Measurements from ENCODE around the gene ATP2B3. TPM values are rescaled to one million over a fixed set of nuclear protein-coding genes. Genes with fewer than 3 reads are reported as not detected.

ATP2B3 gene
- total RNA-seq, 2 donors from 2014 or later: not detected

DNA sequence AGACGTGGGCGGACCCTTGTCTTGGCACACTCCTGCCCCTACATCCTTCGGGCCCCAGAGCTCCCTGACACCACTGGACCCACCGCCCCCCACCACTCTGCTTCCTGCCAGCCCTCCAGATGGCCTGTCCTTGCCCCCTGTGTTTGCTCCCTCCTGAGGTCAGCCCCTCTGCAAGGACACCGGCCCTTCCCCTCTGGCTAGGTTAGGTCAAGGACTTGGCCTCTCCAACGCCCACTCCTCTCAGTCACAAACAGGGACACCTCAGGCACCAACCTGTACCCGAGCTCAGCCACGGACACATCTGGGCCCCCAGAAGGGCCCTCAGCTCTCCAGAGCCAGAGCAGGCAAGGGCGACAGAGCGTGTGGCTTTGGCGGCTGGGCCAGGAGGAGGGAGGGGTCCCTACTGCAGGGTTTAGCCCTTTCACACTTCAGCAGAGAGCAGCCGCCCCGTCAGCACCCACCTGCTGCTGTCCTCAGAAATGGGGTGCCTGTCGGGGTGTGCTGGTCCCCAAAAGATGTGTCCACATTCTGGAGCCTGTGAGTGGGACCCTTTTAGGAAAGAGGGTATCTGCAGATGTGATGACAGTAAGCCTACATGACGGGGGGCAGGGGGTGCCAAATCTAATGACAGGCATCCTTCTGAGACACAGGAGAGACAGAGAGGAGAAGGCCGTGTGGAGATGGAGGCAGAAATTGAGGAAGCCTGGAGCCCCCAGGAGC lies 106.0 kb downstream of the ATP2B3 start:
- H3K4me1 Mint-ChIP-seq: no peaks in the 10 kb centered on the region
- peaks cover 5% of the 10 kb centered on the region for H3K27me3 Mint-ChIP-seq
- ATAC-seq (no peak), DNase-seq (no peak)
- H3K27ac Mint-ChIP-seq: peak overlapping the region; percentile 74
- H3K4me3 Mint-ChIP-seq: no peak overlapping the region
- no peaks in the 10 kb centered on the region for H3K9me3 ChIP-seq (ENCODE audit: control insufficient read depth, low read length, poor library complexity, severe bottlenecking)
- no peaks in the 10 kb centered on the region for H3K36me3 Mint-ChIP-seq (ENCODE audit: low read depth)

DNA sequence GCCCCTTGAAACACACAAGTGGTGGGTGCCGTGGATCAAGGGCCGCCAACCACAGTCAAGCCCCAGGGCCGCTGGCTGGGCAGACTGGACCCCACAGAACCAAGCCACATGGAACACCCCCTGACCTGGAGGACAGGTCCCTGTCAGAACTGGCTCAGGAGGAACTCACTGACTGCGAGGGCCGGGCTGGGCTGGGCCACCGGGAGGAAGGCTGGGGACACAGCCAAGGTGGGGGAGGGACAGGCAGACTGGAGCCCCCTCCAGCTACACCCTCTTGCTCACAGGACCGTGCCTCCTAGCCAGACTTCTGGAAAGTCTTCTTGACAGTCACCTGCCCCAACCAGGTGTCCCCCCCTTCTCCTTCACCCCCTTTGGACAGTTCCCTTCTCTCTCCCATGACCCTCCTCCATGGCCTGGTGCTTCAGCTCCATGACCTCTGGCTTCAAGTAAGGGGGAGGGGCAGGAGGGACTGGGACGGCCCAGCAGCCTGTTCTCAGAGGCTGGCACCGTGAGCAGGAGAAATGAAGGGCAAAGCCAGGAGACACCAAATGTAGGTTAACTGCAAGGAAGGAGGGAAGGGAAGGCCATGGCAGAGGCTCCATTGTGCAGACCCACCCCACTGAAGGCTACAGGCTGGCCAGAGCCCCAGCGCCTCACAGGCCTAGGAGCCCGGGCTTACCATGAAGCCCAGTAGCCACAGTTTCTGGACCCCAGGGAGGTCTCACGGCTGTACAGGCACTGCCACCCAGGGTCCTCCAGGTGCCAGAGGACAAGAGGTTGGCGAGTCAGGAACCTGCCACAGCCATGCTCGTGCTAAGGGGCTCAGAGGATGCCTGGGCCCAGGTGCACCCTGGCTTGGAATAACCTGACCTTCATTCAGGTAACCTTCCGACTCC lies 107.0 kb downstream of the ATP2B3 start:
- Mint-ChIP-seq H3K27me3 (peaks cover 5% of the 10 kb centered on the region), H3K4me3 (no peak overlapping the region), H3K36me3 (ENCODE audit: low read depth) (no peaks in the 10 kb centered on the region), H3K27ac (no peak overlapping the region), H3K4me1 (no peaks in the 10 kb centered on the region)
- ATAC-seq (no peak), DNase-seq (no peak)
- no peaks in the 10 kb centered on the region for H3K9me3 ChIP-seq (ENCODE audit: control insufficient read depth, low read length, poor library complexity, severe bottlenecking)

DNA sequence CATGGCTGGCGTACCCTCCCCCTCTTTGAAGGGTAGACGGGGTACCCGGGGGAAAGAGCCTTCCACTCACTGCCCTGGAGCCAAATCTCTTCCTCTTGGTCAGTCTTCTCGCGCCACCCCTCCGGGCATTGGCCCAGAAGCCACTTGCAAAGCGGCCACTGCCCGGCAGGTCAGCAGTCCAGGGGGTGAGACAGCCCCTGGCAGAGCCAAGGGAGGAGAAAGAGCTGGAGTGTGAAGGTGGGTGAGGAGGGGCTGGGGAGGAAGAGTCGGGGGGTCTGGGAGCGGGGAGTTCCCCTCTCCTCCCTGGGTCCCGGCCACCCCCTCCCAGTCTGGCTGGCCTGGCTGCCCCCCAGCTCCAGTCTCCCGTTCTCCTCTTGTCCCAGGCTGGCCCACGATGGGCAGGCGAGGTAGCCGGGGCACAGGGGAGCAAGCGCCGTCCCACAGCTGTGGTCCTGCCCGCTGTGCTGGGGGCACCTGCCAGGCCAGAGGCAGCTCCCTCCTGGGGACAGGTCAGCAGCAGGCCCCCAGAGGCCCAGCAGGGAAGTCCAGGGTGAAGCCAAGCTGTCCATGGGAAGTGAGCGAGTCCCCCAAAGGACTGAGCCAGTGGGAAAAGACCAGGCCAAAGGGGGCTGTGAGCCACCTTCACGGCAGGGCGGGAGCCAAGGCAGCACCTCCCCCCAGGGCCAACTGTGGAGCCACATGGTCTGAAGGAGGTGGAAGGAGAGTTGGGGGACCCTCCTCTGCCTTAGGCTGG lies 108.0 kb downstream of the ATP2B3 start:
- Mint-ChIP-seq H3K36me3 (ENCODE audit: low read depth) (no peaks in the 10 kb centered on the region), H3K4me1 (no peaks in the 10 kb centered on the region), H3K27ac (no peak overlapping the region), H3K4me3 (no peak overlapping the region), H3K27me3 (peaks cover 5% of the 10 kb centered on the region)
- no peaks in the 10 kb centered on the region for H3K9me3 ChIP-seq (ENCODE audit: control insufficient read depth, low read length, poor library complexity, severe bottlenecking)
- DNase-seq (no peak), ATAC-seq (no peak)

DNA sequence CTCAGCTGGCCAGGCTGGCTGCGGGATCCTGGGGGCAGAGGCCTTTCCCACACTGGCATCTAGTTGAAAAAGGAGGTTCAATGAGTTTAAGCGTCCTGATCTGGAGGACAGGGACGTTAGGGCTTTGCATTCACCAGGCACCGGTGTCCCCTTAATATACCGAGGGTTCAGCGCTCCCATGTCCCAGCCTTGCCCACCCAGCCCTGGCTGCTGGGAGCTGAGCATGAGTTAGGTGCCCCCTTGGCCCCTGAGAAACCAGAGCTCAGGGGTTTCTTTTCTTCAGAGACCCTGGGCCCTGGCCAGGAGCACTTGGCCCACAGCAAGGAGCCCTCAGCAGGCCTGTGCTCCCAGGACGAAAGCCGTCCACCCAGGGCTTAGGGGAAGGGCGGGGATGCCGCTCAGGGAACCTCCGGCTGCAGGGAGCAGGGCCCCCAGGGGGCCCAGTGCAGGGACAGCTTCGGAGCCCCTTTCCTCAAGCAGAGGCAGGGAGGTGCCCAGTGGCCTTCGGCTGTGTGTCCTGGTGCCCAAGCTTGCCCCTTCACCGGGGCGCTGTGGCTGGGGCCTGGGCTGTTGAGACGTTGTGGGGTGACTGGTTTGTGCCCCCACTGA lies 108.7 kb downstream of the ATP2B3 start:
- no peaks in the 10 kb centered on the region for H3K4me1 Mint-ChIP-seq
- H3K36me3 Mint-ChIP-seq (ENCODE audit: low read depth): no peaks in the 10 kb centered on the region
- DNase-seq (no peak), ATAC-seq (no peak)
- H3K9me3 ChIP-seq (ENCODE audit: control insufficient read depth, low read length, poor library complexity, severe bottlenecking): no peaks in the 10 kb centered on the region
- H3K27me3 Mint-ChIP-seq: peaks cover 5% of the 10 kb centered on the region
- no peak overlapping the region for H3K4me3 Mint-ChIP-seq
- H3K27ac Mint-ChIP-seq: no peak overlapping the region

DNA sequence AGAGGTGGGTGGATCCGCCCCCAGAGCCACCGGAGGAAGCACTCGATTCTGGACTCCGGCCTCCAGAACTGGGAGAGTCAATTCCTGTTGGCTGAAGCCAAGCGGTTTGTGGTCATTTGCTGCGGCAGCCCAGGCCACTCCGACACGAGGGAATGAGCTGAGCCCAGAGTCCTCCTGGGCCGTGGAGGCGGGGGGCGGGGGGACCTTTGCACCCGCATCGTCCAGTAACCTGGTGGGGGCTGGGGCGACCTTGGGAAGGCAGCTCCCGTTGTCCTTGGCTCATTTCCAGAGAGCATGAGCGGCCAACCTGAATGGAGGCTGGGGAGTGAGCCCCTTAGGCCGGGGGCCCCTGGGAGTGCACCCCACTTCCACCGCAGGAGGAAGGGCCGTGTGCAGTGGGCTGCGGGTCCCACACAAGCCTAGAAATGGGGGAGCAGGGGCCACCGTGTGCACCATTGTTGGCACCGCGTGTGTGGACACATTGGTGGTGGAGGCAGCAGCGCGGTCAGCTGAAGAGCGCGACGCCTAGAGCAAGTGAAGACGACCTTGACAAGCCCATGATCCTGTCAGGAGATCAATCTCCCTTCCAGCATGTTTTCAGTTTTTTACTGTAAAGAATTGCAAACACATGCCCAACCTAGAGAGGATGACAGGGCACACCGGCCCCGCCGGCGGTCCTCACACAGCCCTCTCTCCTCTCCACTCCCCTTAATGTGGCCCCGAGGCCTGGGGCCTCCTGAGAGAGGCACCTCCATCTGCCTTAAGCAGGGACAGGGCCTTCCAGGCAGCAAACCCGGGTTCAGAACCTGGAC lies 109.6 kb downstream of the ATP2B3 start:
- no peak for DNase-seq

DNA sequence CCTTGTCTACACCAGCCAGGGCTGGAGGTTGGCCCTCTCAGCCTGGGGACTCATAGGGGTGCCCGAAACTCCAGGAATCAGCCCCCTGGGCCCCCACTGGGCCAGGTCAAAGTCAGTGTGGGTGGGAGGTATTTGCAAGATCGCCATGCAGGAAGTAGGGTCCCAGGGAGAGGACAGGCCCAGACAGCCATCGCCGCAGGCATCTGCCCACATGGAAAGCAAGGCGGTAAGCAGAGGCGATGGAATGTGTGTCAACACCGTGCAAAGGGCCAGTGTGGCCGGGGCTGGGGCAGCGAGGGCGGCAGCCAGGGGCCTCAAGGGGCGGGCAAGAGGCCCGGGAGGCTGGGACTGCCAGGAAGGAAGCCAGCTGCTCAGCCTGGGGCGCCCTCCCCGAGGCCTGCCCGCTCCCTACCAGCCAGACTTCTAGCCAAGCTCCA lies 110.3 kb downstream of the ATP2B3 start:
- no peaks in the 10 kb centered on the region for H3K4me1 Mint-ChIP-seq
- no peaks in the 10 kb centered on the region for H3K36me3 Mint-ChIP-seq (ENCODE audit: low read depth)
- ATAC-seq (no peak), DNase-seq (no peak)
- no peak overlapping the region for H3K27ac Mint-ChIP-seq
- no peaks in the 10 kb centered on the region for H3K9me3 ChIP-seq (ENCODE audit: control insufficient read depth, low read length, poor library complexity, severe bottlenecking)
- no peaks in the 10 kb centered on the region for H3K27me3 Mint-ChIP-seq
- H3K4me3 Mint-ChIP-seq: no peak overlapping the region

More for the DNA sequence above, 109.6 kb downstream of the ATP2B3 start:
- H3K27ac Mint-ChIP-seq: no peak overlapping the region
- H3K36me3 Mint-ChIP-seq (ENCODE audit: low read depth): no peaks in the 10 kb centered on the region
- H3K4me3 Mint-ChIP-seq: no peak overlapping the region
- no peaks in the 10 kb centered on the region for H3K4me1 Mint-ChIP-seq
- no peaks in the 10 kb centered on the region for H3K9me3 ChIP-seq (ENCODE audit: control insufficient read depth, low read length, poor library complexity, severe bottlenecking)
- peaks cover under 1% of the 10 kb centered on the region for H3K27me3 Mint-ChIP-seq
- ATAC-seq: no peak

DNA sequence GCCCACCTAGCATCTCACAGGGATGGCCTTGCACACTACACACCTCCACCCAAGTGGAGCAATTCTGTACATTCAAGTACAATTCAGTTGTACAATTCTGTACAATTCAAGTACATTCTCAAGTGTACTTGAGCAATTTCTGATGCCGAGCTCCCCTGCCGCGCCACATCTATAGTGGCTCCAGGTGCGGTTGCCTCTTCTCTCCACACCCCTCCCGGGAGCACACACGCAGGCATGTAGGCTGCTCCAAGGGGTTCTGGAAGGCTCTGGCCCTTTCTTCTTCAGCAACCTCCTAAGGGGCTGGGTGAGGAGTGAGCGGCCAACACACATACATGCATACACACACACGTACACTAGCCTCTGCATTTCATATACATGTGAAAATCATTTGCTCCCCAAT lies 110.7 kb downstream of the ATP2B3 start:
- no peaks in the 10 kb centered on the region for H3K9me3 ChIP-seq (ENCODE audit: control insufficient read depth, low read length, poor library complexity, severe bottlenecking)
- Mint-ChIP-seq H3K27me3 (no peaks in the 10 kb centered on the region), H3K4me1 (no peaks in the 10 kb centered on the region), H3K4me3 (no peak overlapping the region), H3K27ac (no peak overlapping the region), H3K36me3 (ENCODE audit: low read depth) (no peaks in the 10 kb centered on the region)
- DNase-seq (no peak), ATAC-seq (no peak)

DNA sequence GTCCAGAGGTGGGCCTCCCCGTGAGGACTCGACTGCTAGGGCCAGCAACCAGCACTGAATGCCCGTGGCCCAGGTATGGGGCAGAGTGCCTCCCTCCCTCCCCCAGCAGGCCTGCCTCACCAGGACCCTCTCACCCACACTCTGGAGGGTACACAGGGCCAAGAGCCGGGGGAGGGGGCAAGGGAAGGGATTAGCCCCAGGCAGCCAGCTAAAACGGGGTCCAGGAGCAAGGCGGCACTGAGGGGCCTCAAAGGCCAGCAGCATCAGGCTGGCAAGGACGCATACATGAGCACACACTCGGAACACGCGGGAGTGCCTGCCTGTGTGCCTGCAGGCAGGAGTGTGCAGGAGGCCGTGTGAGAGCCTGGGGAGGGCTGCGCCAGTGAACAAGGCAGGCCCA lies 111.2 kb downstream of the ATP2B3 start:
- H3K27me3 Mint-ChIP-seq: no peaks in the 10 kb centered on the region
- ATAC-seq: no peak
- no peak overlapping the region for H3K27ac Mint-ChIP-seq
- H3K4me3 Mint-ChIP-seq: no peak overlapping the region
- H3K9me3 ChIP-seq (ENCODE audit: control insufficient read depth, low read length, poor library complexity, severe bottlenecking): no peaks in the 10 kb centered on the region
- no peaks in the 10 kb centered on the region for H3K36me3 Mint-ChIP-seq (ENCODE audit: low read depth)
- no peaks in the 10 kb centered on the region for H3K4me1 Mint-ChIP-seq
- DNase-seq: no peak

DNA sequence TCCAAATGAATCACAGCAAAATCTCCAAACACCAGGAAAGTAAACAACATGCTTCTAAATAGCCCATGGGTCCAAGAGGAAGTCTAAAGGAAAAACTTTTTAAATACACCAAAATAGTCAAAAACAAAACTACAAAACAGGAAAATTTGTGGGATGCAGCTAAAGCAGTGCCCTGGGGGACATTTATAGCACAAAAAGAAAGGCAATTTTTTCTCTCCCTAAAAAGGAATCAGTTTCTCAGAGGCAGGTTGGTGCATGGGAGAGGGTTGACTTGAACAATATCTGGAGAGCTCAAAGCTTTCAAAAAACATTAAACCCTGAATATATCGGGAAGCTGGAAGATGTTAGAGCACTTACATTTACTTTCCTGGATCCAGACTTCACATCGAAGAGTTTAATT lies 113.9 kb downstream of the ATP2B3 start:
- peaks cover 5% of the 10 kb centered on the region for H3K27me3 Mint-ChIP-seq
- H3K9me3 ChIP-seq (ENCODE audit: control insufficient read depth, low read length, poor library complexity, severe bottlenecking): no peaks in the 10 kb centered on the region
- H3K4me1 Mint-ChIP-seq: no peaks in the 10 kb centered on the region
- H3K4me3 Mint-ChIP-seq: no peak overlapping the region
- ATAC-seq: no peak
- H3K27ac Mint-ChIP-seq: no peak overlapping the region
- no peak for DNase-seq
- H3K36me3 Mint-ChIP-seq (ENCODE audit: low read depth): no peaks in the 10 kb centered on the region

DNA sequence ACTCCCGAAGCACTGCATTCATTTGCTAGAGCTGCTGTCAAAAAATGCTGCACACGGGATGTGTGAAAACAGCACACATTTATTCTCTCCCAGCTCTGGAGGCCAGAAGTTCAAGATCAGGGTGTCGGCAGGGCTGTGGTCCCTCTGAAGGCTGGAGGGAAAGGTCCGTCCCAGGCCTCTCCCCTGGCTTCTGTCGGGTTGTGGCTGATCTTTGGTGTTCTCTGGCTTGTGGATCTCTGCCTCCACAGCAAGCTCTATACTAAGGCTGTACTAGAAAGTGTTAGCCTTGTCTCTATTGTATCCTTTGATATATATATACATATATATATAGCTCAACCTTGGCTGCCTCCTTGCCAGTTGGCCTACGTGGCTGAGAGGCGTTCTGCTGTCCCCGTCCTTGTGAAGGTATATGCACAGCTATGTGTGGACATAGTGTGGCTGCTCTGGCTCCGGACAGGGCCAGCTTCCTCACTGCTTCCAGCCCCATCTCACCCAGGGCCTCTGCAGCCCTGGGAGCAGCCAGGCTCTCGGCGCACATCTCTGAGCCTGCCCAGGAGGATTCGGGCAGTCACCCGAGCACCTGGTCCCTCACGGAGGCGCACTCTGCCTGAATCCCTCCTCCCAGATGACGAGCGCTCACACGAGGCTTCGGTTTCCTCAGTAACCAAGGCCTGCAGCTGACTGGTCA lies 114.6 kb downstream of the ATP2B3 start:
- H3K4me1 Mint-ChIP-seq: no peaks in the 10 kb centered on the region
- DNase-seq (no peak), ATAC-seq (no peak)
- H3K27me3 Mint-ChIP-seq: peaks cover 5% of the 10 kb centered on the region
- H3K27ac Mint-ChIP-seq: no peak overlapping the region
- H3K9me3 ChIP-seq (ENCODE audit: control insufficient read depth, low read length, poor library complexity, severe bottlenecking): no peaks in the 10 kb centered on the region
- no peak overlapping the region for H3K4me3 Mint-ChIP-seq
- no peaks in the 10 kb centered on the region for H3K36me3 Mint-ChIP-seq (ENCODE audit: low read depth)

Measured in T-helper 17 cell (primary cell).